HG02870 (cell line): ENCODE data around the gene SAMD8.
"Not testable (repeated sequence)": the region's sequence is repeated elsewhere in the genome, so short reads cannot be mapped to it uniquely, and the experiment has no call there.

Experiments used
- ATAC-seq: cut with Tn5 transposase; IDR thresholded peaks from one replicate; pipeline ENCODE4 v1.9.1; 2021; ENCODE audit warnings: mild to moderate bottlenecking, moderate library complexity; ENCODE audit not compliant: unreplicated experiment

Gene SAMD8

GRCh38 chr10:75191821-75192568 lies 80.5 kb downstream of the SAMD8 start:
- ATAC-seq = no peak

- not testable (repeated sequence) for ATAC-seq
These were observed 83.2 kb downstream of the SAMD8 start for GRCh38 chr10:75194625-75195024.

GRCh38 chr10:75195035-75195763 lies 83.7 kb downstream of the SAMD8 start:
- ATAC-seq = no peak

GRCh38 chr10:75197066-75197465 lies 85.6 kb downstream of the SAMD8 start:
- ATAC-seq = no peak

GRCh38 chr10:75197906-75198305 lies 86.5 kb downstream of the SAMD8 start:
- no peak for ATAC-seq

GRCh38 chr10:75199949-75200348 lies 88.5 kb downstream of the SAMD8 start:
- ATAC-seq = not testable (repeated sequence)

- ATAC-seq = no peak
These were observed 90.4 kb downstream of the SAMD8 start for GRCh38 chr10:75201793-75202307.

- no peak for ATAC-seq
These were observed 91.0 kb downstream of the SAMD8 start for GRCh38 chr10:75202321-75203045.

GRCh38 chr10:75203046-75203620 lies 91.7 kb downstream of the SAMD8 start:
- not testable (repeated sequence) for ATAC-seq

- no peak for ATAC-seq
These were observed 92.3 kb downstream of the SAMD8 start for GRCh38 chr10:75203724-75204123.

- ATAC-seq = no peak
These were observed 94.5 kb downstream of the SAMD8 start for GRCh38 chr10:75205908-75206307.

GRCh38 chr10:75206638-75207037 lies 95.2 kb downstream of the SAMD8 start:
- ATAC-seq = not testable (repeated sequence)

- ATAC-seq = no peak
These were observed 95.8 kb downstream of the SAMD8 start for GRCh38 chr10:75207079-75207856.

GRCh38 chr10:75207857-75208144 lies 96.3 kb downstream of the SAMD8 start:
- ATAC-seq = no peak

GRCh38 chr10:75208181-75208580 lies 96.7 kb downstream of the SAMD8 start:
- no peak for ATAC-seq

GRCh38 chr10:75209086-75209920 lies 97.8 kb downstream of the SAMD8 start:
- ATAC-seq = no peak

GRCh38 chr10:75209921-75210281 lies 98.4 kb downstream of the SAMD8 start:
- ATAC-seq = peak; percentile 41

- peak; percentile 84 for ATAC-seq
These were observed 99.0 kb downstream of the SAMD8 start, which contains the start of gene VDAC2 for GRCh38 chr10:75210282-75211006. Gene VDAC2 (plus strand): TSS chr10:75210796. CDS start chr10:75211159, 363 bp downstream.
